Effector CD4-positive, alpha-beta T cell (primary cell): ENCODE measurements around the gene GMDS.

Source experiments
- DNase-seq: peaks from one replicate; pipeline ENCODE4 v3.0.0-alpha.2; 2020

The GMDS gene

DNA sequence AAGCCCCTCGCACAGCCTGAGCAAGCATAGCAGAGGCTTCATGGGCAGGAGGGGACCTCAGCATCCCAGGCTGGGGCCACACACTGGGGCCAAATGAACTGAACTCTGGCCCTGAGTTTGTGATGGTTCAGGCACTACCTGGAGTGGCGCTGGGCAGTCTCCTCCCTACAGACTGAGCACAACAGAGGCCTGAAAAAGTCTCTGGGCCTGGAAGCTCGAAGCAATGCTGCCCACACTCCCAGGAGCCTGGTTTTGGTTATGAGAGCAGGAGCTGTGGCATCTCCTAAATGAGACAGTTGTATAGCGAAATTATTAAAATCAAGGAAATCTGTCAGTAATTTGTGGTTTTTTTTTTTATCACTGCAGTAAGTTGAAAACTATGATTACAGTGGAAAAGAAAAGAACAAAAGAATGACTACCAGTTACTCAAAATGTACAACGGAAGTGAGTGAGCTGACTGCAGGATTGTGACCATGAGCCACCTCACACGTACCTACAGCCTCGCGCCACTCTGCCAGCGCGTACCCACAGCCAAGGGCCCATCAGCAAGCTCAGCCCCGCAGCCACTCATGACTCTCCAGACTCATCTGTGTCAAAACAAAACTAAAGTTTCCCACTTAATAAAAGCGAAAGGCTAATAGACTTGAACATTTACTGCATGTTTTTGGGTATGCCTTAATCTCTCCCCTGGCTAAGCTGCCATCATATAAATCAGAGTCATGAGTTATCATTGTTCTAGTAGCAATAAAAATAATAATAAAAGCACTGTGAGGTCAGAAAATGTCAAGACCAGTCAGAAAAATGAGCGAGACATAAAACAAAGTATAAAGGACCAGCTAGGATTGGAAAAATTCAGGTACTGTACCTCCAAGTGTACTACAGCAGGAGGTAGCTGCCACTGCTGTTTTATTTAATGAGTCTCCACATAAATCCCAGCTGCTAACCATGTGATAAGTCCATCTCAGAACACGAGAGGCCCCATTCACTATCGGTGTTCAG lies 458.7 kb downstream of the GMDS start:
- no peak for DNase-seq

DNA sequence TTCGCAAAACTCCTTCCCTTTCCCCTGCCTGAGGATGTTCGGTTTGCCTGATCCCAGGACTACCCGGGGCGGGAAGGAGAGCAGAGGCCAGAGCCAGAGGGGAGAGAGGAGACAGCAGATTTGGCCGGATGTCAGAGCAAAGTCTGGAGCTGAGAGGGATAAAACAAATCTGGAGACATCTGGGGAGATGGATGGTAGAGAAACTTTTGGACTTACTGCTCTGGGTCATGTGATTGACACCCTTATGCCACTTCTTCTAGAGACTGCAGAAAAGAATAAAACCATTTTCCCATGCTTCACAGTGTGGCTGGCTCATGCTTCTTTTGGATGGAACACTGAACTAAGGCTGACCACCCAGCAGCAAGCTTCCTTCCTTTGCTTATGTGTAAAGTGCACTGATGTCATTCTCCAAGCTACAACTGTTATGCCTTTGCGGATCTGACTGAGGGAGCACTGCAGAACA lies 461.0 kb downstream of the GMDS start:
- no peak for DNase-seq

DNA sequence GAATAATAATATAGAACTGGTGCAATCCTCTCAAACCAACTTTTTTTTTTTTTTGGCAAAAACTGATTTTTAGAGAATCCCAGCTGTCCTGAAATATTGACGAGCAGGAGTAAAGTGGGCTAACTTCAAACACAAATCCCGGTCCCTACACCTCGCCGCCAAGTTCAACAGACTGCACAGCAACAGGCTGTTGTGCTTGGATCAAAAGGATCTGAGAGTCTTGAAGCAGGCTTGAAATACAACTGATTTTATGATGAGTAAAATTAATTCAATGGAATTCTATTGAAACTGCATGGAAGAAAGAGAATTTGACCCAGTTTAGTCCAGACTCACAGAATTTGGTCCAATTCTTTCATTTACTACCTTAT lies 463.6 kb downstream of the GMDS start:
- DNase-seq, result no peak

DNA sequence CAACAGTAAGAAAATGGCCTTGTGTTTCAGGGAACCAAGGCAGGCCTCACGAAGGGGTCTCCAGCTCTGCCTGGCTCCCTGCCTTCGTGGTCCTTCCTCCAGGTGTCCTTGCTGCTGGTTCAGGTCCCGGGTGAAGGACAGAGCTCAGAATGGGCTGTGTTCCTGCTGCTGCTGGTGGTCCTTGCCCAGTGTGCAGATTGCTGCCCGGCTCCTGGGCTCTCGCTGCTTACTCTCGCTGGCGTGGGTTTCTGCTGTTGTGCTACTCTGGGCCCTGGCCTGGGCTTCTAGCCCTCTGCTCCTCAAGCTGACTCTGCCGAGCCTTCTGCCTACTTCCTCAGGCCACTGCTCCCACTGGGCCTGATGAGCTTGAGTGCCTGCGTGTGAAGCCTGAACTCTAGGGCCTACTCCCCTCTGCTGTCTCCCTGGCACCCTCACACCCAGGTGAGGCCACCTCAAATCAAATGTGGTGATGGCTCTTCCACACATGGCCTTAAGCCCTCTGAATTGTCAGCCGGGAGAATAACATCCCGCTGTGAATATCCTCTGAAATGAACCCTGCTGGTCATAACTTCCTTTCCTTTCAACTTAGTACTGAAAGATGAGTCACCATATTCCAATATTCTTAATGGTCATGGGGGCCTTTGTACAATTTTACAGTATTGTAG lies 464.1 kb downstream of the GMDS start:
- no peak for DNase-seq

DNA sequence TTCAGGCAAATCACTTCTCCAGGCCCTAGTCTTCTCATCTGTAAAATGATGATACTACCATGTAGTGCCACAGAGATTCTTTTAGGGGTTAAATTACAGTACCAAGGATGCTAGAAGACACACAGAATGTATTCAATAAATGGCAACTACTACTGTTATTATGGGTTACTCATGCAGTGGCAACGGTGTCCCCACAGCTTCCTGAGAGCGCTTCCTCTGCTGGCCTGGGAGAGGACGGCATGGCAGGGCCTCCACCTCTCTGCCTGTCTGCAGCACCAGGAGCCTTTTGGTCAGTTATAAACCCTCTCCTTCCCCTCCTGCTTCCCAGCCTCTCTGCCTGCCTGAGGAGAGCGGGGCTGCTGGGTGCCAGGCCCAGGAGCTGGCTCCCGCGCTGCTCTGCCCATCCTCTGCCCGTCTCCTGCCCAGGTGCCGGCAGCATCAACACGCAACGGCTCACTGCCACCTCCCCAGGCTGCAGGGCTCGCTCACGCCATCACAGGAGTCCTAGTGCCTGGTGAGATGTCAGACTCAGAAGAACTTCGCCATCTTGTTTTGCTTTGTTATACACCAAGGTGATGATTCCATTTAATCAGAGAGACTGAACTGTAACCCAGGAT lies 465.0 kb downstream of the GMDS start:
- DNase-seq, result no peak

DNA sequence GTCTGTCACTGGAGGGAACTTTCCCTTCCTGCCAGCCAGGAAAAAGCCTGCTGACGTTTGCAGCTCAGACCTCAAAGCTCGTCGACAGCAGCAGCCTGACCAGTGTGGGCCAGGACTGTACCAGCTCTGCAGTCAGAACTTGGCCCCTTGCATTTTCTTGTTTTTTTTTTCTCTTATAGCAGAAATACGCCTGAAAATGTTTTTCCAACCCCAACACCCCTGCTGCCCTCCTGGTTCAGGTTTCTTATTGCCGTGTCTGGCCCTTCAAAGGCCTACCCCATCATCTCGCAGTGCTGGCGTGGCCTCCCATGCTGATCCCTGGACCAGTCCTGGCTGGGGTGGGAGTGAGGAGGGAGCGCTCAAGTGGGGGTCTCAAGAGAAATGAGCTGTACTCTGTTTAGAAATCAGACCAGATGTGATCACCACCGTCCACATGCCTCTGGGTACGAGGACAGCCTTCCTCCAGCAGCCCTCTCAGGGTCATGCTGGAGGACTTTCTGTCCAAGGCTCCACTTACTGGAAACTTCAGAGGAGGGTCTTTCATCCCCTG lies 466.6 kb downstream of the GMDS start:
- DNase-seq, result no peak

DNA sequence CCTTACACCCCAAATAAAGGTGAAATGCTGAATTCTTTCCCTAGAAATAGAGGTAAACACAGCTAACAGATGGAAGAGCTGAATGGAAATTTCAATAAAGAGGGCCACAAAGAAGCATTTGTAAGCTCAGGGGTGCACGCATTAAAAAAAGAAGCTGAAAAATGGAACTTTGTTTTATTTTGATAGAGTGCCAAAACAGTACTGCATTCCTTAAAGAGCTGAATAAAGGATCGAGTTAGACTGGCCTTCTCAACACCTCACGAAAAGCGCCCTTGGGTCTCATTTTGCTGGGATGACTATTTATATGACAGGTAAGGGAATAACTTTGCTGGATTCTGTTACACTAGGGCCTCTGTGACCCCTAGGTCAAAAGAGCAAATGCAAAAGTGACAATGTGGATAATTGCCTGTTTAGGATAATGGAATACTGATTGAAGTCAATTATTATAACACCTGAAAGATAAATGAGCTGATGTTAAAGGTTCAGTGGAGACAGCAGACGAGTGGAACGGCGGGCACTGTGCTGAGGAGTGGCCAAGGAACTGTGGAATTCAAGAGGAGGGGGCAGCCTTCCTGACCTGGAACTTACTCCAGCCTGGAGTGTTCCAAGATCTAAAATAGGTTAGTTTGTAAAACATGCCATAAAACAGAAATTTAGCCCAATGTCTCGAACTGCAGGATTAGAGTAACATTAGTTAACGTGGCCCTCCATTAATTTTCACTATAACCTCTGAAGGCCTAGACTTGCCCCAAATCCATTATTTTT lies 467.3 kb downstream of the GMDS start:
- DNase-seq, result no peak

DNA sequence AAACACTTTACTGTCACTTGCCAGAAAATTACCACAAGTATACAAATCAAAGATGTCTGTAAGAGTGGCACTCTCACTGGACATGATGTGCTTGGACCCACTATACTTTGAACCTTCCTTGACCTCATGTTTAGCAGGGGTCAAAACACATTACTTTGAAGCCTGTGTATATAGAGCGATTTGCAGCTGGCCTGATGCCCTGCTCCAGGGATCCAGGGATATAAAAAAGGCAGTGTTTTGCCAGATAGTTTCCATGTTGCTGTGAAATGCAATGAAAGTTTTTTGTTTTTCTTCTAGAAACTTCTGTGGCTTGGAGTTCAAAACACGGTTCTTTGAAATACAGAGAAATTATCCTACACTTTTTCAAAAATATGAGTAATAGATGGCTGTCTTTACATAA lies 470.0 kb downstream of the GMDS start:
- DNase-seq, result no peak

DNA sequence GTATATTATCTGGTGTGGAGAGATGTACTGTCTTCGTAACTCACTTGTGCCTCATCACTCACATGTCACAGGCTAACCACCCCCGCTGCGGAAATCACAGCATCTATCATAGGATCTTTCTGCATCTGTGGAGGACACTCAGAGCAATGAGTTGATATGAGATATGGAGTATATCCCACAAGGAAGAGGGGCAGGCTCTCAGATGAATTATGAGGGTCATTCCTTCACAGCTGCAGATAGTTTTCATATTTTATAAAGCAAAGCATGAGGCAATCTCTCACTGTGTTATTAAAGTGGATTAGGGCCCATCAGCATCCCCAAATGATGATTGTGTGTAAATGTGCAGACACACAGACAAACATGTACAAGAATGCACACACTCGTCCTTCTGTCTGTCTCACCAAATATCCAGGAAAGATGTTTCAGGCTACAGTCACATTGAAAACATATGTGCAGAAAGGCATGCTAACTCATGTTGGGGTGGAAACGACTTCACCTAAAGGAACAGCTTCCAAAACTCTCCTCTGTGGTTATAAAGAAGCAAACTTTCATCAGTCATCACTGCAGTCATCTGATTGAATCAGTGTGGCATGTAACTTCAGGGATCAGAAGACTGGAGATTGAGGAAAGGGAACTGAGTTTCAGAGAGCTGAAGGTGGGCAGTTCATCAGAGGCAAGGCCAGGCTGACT lies 471.0 kb downstream of the GMDS start:
- DNase-seq, result no peak

DNA sequence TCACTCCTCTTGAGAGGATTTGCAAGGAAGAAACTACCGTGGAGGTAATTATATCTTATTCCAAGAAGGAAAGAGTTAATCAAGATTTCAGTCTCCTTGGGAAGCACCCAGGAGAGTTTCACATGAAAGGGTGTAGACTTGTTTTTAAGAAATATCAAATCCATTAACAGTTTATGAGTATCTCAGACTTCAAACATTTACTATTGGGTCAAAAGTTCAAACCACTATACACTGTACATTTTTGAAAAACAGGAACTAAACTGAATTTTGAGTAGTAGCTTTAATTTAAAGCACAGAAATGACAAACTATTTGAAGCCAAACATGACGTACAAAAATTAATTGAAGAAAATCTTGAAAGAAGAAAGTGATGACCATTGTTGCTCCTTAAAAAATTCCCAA lies 471.7 kb downstream of the GMDS start:
- DNase-seq, result no peak

DNA sequence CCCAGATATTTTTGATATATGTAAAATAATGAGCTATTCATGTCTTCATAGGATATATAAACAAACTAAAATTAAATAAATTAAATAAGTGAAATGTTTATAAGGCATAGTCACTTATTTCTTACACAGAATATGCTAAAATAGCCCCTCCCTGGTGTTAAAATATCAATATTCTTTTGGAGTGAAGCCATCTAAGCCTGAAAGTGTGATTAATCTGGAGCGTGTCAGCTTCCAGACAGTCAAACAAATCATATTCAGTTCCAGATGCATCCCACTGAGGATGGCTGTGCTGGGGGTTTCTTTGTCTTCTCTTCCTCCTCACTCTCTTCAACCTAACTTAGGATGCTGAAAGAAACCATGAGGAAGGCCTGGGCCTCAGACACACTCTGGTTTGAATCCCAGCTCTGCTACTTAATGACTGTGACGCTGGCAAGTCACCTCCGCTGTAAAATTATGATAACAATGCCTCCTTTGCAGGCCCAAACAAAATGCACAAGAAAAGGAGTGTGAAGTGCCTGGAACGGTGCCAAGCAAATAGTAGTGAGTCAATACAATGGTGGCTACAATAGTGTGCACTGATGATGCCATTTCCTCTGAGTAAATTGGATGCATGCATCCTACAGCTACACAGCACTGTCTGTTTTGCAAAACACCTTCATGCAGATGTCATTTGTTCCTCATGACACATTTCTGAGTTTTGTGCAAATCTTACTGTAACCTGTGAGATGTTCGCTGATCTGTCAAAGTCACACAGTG lies 474.3 kb downstream of the GMDS start:
- no peak for DNase-seq

DNA sequence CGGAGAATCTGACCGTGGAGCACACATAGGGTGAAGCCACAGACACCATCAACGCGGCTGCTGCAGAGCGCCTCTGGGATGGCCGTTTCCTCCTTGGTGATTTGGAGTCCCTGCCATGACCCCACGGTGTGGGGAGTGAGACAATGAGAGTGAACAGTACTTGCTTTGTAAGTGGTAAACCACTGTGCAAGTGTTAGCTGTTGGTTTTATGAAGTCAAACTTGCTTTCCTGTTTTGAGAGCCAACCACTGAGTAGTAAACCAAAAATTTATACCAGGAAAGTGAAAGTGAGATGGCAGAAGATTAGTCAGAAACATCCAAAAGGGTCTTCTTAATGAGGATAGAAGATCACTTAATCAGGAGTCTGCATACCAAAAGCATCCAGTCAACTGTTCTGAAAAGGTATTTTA lies 475.0 kb downstream of the GMDS start:
- no peak for DNase-seq

DNA sequence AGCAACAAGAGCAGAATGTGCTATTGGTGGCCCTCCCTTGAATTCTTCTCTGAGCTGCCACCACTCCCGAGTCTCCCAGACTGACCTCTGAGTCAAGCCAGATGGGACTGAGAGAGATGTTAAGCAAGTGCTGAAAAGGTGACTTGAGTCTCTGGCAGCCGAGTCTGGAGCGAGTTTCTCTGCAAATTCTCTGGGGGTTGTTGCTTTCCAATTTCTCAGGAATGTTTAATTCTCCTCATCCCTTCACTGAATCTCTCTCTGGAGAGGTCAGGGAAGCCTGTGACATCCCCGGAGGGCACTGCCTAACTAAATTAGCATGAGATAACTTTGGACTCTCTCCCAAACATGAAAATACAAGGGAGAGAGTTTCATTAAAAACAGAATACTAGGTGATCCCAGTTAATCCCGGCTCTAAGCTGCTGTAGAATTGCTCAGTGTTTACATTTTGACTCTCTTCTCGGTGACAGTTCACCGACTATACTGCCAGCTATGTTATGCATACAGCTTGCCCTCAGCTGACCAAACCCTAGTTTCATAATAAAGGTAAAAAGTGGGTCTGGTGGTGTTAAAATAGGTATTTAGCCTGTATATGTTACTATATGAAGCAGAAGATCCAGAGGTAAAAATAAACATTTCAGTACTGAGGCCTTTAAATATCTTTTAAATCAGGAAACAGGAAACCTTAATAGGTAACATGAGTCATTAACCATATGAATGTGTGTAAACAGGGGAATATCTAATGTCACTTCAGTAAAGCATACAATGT lies 477.7 kb downstream of the GMDS start:
- no peak for DNase-seq

DNA sequence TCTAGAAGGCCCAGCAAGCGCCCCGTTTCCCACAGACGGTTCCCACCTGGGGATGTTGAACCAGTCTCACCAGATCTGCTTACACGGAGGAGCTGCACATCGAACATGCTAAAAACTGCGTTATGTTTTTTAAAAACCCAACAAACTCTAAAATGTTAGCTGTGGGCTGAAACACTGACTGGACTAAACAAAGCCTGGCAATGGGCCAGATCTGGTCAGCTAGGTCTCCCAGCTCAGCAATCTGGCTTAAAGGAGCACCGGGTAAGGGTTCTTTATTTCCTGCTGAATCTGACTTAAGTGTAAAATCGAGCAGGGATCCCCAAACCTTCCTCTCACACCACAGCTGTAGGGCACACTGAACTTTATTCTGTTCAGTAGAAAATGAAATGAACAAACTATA lies 478.8 kb downstream of the GMDS start:
- no peak for DNase-seq

DNA sequence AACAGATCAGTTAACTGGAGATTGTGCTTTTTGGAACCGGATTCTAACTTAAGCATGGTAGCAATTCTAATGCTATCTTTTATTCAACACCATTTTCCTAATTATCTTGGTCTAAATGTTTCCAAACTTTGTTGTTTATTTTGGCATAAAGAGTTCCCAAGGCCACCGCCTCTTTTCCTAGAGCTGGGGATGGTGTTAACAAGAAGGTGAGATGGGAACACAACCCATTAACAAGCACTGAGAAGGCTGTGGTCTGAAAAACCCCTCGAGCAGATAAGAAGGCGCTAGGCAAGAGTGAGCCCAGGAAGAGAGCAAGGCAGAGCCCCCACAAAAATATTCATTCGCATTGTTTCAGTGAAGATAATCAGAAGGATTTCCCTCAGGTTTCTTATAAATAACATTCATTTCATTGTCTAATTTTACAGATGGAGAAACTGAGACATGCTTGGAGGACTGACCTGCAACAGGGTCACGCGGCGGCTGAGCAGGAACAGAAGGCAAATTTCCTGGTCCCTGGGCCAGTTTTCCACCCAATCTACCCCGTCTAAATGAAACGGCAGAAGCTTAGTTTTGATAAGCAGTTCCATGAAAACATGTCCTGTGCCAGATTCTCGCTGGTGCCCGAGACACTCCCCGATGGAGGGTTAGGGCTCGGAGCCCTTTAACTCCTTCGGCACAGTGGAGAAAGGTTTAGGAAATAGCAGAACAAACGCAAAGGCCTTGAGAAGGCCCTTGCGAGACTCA lies 480.1 kb downstream of the GMDS start:
- DNase-seq, result no peak

DNA sequence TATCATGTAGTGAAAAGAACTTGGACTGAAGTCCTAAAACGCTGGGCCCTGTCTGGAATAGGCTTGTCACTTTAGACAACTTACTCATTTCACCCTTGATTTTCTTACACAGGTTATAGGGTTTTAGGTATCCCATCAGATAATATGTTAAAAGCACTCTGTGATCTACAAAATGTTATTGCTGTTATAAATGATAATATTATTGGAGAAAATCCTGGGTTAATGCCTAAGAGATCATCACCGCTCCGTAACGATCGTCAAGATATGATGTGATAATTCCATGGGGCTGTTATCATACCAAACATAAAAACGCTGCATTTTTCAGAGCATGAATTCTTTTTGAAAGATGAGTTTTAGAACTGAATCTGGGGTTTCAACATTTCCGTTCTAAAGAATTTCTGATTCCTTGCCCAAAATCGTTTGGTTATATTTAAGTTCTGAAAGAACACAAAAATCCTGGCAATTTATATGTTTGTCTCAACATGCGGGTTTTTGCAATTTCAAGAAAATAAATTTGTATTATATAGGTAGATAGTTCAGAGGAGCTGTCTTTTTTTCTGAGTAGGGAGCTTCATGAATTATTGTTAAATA lies 480.9 kb downstream of the GMDS start:
- no peak for DNase-seq

DNA sequence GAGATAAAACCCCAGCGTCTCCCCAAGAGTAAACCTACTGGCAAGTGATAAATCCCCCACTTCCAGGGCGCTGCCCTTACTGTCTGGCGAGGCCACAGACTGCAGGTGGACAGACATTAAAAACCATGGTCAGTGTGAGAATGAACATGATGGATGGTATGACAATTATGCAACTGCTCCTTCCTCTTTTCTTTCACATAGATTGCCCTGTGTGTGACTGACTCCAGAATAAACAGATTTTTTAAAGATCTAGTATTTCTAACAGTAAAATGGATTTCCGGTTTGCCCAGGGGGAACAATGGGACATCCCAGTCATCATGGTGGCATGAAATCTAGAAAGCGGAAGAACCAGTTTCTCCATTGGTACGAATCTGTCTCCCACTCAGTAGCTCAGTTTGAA lies 482.0 kb downstream of the GMDS start:
- no peak for DNase-seq

DNA sequence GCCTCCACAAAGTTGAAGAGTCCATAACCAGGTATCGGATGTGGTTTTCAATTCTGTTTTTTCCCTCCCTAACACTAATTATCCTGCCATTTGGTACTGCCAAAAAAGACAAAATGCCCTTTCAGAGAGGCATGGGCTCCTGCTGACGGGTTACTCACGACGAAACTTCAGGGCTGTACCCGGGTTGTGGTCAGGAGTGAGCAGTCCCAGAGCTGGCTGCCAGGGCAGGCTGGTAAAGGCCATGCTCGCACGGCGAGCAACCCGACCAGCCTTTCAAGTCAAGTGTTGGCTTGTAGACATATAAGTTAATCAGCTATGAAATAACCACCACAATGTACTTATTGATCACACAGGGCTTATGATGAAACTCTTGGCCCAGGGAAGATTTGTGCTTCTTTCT lies 483.2 kb downstream of the GMDS start:
- DNase-seq, result no peak

DNA sequence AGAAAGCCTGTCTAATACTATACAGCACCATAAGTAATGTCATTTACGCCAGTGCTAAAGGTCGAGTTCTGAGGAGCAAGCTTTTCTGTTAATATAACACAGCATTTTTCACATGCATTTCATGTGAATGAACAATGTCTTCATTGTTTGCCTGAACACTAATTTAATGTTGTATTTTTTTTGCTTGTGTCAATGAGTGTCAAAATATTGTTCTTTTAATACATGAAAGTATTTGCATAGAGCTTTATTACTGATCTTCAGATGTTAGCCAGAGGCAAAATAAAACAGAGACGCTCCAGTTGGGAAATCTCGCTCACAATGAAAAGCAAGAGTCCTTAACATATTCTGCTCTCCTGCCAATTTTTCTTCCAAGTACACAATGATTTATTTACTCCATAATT lies 483.9 kb downstream of the GMDS start:
- DNase-seq, result no peak
